Progenitor cell of endocrine pancreas (in vitro differentiated cells): Measurements from ENCODE around the gene SORCS2. TPM values are rescaled to one million over a fixed set of nuclear protein-coding genes. Genes with fewer than 3 reads are reported as not detected.

Experiments
- DNase-seq: peaks from one replicate; pipeline ENCODE4 v3.0.0; 2021; ENCODE audit warnings: low spot score; ENCODE audit not compliant: unreplicated experiment
- H3K27ac Mint-ChIP-seq: 2 replicates; pipeline ENCODE4 v1.8.0; 2021; ENCODE audit warnings: mild to moderate bottlenecking, moderate library complexity, mixed read lengths
- H3K27me3 Mint-ChIP-seq: 2 replicates; pipeline ENCODE4 v1.8.0; 2021; ENCODE audit warnings: mixed read lengths
- H3K36me3 Mint-ChIP-seq: 2 replicates; pipeline ENCODE4 v1.8.0; 2022; ENCODE audit warnings: mixed read lengths; ENCODE audit not compliant: insufficient read depth
- H3K4me1 Mint-ChIP-seq: 2 replicates; pipeline ENCODE4 v1.8.0; 2021; ENCODE audit warnings: low read depth, mixed read lengths
- H3K4me3 Mint-ChIP-seq: 2 replicates; pipeline ENCODE4 v1.8.0; 2021; ENCODE audit warnings: low read depth, mild to moderate bottlenecking, moderate library complexity, mixed read lengths
- H3K9me3 Mint-ChIP-seq: 2 replicates; pipeline ENCODE4 v1.8.0; 2021; ENCODE audit warnings: low read depth, mixed read lengths
- total RNA-seq: library from RNA; stranded (reverse); gene quantifications from 2 replicates; pipeline ENCODE4 v1.2.1, GENCODE V29; 2021
- TF ChIP-seq, protein P1 (sequence below): fragments of 200-600 bp; sonication (generic); IDR thresholded peaks from one replicate; pipeline ENCODE4 v1.5.0; 2021; ENCODE audit warnings: antibody characterized with exemption, mild to moderate bottlenecking; ENCODE audit not compliant: unreplicated experiment

Gene SORCS2
- total RNA-seq, 1 donor from 2014 or later = 2.2 TPM

DNA sequence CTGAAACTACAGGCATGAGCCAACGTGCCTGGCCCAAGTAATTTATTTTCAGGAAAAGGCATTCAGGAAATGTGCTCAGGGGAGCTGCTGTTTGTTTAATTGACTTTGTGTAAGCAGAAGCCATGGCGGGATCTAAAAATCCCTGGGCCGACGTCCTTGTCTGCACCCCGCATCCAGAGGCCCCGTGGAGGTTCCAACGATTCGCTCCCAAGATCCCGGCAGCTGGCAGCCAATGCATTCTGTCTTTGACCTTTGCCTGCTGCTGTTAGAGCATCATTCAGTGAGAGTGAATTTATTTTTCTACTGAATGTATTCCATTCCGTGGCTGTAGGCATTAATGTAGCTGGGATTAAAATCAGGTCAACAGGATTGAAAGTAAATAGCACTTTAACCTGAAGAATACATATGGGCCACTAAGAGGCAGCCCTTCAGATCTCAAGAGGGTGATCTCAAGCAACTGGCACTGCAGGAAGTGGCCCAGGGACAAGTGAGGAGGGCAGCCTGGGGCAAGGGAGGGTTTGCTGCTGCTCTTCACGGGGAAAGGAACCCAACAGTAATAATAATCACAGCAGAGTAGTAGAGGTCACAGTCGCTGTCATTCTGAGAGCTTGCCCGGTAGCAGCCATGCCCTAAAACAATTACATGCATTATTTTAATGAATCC is 167.2 kb downstream of the SORCS2 start:
- TF ChIP-seq, protein P1, sequence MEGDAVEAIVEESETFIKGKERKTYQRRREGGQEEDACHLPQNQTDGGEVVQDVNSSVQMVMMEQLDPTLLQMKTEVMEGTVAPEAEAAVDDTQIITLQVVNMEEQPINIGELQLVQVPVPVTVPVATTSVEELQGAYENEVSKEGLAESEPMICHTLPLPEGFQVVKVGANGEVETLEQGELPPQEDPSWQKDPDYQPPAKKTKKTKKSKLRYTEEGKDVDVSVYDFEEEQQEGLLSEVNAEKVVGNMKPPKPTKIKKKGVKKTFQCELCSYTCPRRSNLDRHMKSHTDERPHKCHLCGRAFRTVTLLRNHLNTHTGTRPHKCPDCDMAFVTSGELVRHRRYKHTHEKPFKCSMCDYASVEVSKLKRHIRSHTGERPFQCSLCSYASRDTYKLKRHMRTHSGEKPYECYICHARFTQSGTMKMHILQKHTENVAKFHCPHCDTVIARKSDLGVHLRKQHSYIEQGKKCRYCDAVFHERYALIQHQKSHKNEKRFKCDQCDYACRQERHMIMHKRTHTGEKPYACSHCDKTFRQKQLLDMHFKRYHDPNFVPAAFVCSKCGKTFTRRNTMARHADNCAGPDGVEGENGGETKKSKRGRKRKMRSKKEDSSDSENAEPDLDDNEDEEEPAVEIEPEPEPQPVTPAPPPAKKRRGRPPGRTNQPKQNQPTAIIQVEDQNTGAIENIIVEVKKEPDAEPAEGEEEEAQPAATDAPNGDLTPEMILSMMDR = no peak
- H3K4me3 Mint-ChIP-seq = no peak overlapping the region
- no peak overlapping the region for H3K27ac Mint-ChIP-seq
- H3K4me1 Mint-ChIP-seq = no peaks in the 10 kb centered on the region
- peaks cover 24% of the 10 kb centered on the region for H3K27me3 Mint-ChIP-seq
- DNase-seq = no peak
- no peaks in the 10 kb centered on the region for H3K9me3 Mint-ChIP-seq
- no peaks in the 10 kb centered on the region for H3K36me3 Mint-ChIP-seq

DNA sequence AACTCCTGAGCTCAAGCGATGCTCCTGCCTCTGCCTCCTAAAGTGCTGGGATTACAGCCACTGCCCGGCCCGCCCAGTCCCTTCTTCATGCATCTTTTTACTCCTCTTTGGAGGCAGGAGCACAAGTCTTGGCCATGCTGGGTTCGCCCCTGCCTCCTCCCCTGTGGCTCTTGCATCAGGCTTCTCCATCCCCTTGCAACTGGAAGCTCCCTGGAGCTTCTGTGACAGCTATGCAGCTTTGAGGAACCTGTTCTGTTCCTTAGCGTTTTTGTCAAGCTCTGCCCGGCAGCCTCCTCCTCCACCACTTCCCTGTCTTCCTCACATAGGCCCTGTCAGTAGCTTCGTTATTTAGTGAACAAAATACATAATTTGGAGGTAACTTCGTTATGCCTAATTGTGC is 168.5 kb downstream of the SORCS2 start:
- TF ChIP-seq, protein P1 = no peak
- H3K36me3 Mint-ChIP-seq = no peaks in the 10 kb centered on the region
- no peaks in the 10 kb centered on the region for H3K4me1 Mint-ChIP-seq
- H3K4me3 Mint-ChIP-seq = no peak overlapping the region
- H3K9me3 Mint-ChIP-seq = no peaks in the 10 kb centered on the region
- no peak overlapping the region for H3K27ac Mint-ChIP-seq
- no peak for DNase-seq
- H3K27me3 Mint-ChIP-seq = peaks cover 23% of the 10 kb centered on the region

DNA sequence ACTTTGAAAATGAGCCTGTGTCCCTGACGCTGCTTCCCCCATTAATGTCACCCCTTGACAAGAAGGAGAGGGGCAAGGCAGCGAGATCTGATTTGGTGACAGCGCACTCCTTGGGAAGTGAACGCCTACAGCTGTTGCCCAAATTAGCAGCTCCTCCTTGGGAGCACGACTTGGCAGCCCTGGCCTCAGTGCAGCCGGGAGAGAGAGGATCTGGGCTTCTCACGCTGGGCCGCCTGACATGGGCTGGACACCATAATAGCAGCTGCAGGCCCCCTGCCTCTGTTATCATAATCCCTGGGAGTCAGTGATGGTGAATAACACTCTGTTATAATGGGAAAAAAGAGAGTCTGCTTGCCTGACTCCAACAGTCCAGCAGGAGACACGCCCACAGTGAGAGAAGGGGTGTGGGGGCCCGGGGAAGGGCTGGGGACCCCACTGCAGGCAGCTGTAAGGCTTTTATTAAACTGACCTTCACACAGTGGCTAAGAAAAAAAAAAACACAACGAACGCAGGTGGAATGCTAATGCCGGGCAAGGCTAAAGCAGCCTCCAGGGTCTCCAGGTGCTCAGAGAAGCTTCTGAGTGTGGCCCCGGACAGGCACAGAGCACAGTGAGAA is 169.1 kb downstream of the SORCS2 start:
- Mint-ChIP-seq H3K36me3 (no peaks in the 10 kb centered on the region), H3K4me3 (no peak overlapping the region), H3K27me3 (peaks cover 20% of the 10 kb centered on the region), H3K27ac (no peak overlapping the region), H3K9me3 (no peaks in the 10 kb centered on the region), H3K4me1 (no peaks in the 10 kb centered on the region)
- no peak for DNase-seq
- TF ChIP-seq, protein P1 = no peak

DNA sequence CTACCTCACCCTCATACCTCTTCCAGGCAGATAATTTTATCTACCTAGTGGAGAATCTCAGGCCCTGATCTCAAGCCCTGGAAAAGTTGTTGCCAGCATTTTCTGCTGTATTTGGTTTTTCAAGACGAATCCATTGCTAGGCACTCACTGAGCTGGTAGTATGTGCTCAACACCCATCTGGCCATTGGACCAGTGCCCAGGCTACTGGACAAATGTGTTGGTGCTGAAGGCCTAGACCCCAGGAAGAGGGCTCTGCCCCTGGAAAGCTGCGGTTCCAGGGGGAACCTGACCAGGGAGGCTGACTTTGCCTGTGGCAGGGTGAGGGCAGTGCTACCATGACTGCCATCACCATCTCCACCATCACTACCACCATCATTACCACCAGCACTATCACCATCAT is 170.0 kb downstream of the SORCS2 start:
- Mint-ChIP-seq H3K27ac (no peak overlapping the region), H3K9me3 (no peaks in the 10 kb centered on the region), H3K4me1 (no peaks in the 10 kb centered on the region)

DNA sequence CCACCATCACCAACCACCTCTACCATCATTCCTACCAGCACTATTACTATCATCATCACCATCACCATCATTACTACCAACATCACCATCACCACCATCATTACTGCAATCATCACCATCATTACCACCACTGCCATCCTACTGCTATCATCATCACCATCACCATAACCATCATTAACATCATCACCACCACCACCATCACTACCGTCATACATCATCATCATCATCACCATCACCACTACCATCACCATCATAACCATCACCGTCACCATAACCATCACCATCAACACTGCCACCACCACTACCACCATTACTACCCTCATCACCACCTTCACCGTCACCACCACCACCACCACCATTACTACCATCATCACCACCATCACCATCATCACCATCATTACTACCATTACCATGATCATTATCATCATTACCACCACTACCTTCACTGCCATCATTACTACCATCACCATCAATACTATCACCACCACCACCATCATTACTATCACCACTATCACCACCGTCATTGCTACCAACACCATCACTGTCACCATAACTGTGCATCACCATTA is 170.6 kb downstream of the SORCS2 start:
- no peaks in the 10 kb centered on the region for H3K4me1 Mint-ChIP-seq
- DNase-seq = no peak
- H3K9me3 Mint-ChIP-seq = no peaks in the 10 kb centered on the region
- H3K27me3 Mint-ChIP-seq = peaks cover 18% of the 10 kb centered on the region
- no peak overlapping the region for H3K4me3 Mint-ChIP-seq
- no peaks in the 10 kb centered on the region for H3K36me3 Mint-ChIP-seq
- TF ChIP-seq, protein P1 = no peak
- no peak overlapping the region for H3K27ac Mint-ChIP-seq

More for the DNA sequence above, 170.0 kb downstream of the SORCS2 start:
- TF ChIP-seq, protein P1 = no peak
- Mint-ChIP-seq H3K36me3 (no peaks in the 10 kb centered on the region), H3K27me3 (peaks cover 19% of the 10 kb centered on the region), H3K4me3 (no peak overlapping the region)
- no peak for DNase-seq
